H1 (cell line): Measurements from ENCODE around the gene EXOC2. TPM values are rescaled to one million over a fixed set of nuclear protein-coding genes. Genes with fewer than 3 reads are reported as not detected.

Experiments used
- CTCF ChIA-PET: fragments of 300-600 bp; sonication (Branson Sonifier 250); formaldehyde crosslinking; loops from one replicate; lab custom pipeline; 2021; ENCODE audit not compliant: partially characterized antibody; lab: Charles Lee
- POLR2A ChIA-PET: fragments of 300-600 bp; sonication (Branson Sonifier 250); formaldehyde crosslinking; loops from one replicate; lab custom pipeline; 2021; ENCODE audit warnings: inconsistent platforms; ENCODE audit not compliant: partially characterized antibody; lab: Charles Lee
- DNase-seq, 2 experiments: peaks; one replicate each; pipeline versions ENCODE4 v3.0.0 to v3.0.0-alpha.2; 2010 to 2022; ENCODE audit warnings: low spot score in 2 of 2, low read depth in 1 of 2, mixed read lengths in 1 of 2
- FAIRE-seq: peaks from 2 replicates; lab custom pipeline; 2011; peaks lifted over from hg19 to GRCh38; lab: Jason Lieb, UNC
- H2AFZ ChIP-seq: 2 replicates; pipeline ENCODE4 v1.8.1; 2012; ENCODE audit warnings: low read length, inconsistent platforms
- H2AK5ac ChIP-seq: 2 replicates; pipeline ENCODE4 v1.6.1; 2013; ENCODE audit warnings: low read depth, low read length
- H2BK120ac ChIP-seq: replicated peaks from 2 replicates; pipeline ENCODE3; 2013; ENCODE audit warnings: low read depth, low read length, inconsistent platforms
- H2BK12ac ChIP-seq: 2 replicates; pipeline ENCODE4 v1.6.1; 2013; ENCODE audit warnings: low read depth, low read length
- H2BK15ac ChIP-seq: 2 replicates; pipeline ENCODE4 v1.6.1; 2013; ENCODE audit warnings: low read length
- H2BK20ac ChIP-seq: 2 replicates; pipeline ENCODE4 v1.6.1; 2013; ENCODE audit warnings: low read length
- H2BK5ac ChIP-seq: 2 replicates; pipeline ENCODE4 v1.6.1; 2013; ENCODE audit warnings: low read depth, low read length
- H3K14ac ChIP-seq: 2 replicates; pipeline ENCODE4 v1.6.1; 2013; ENCODE audit warnings: inconsistent platforms; ENCODE audit not compliant: insufficient read length
- H3K18ac ChIP-seq: 2 replicates; pipeline ENCODE4 v1.6.1; 2013; ENCODE audit warnings: low read length; ENCODE audit errors: extremely low read depth
- H3K23ac ChIP-seq: 2 replicates; pipeline ENCODE4 v1.6.1; 2013; ENCODE audit warnings: inconsistent platforms; ENCODE audit not compliant: insufficient read length
- H3K23me2 ChIP-seq: 2 replicates; pipeline ENCODE4 v1.6.1; 2013; ENCODE audit warnings: low read depth, low read length
- H3K27ac ChIP-seq: 2 replicates; pipeline ENCODE4 v1.6.1; 2011; ENCODE audit warnings: low read depth, low read length, inconsistent platforms
- H3K27me3 ChIP-seq, 4 experiments: replicated peaks in 1 of 4; 1 replicate in 1 of 4; 2 replicates in 3 of 4; pipeline versions ENCODE4 v1.6.1 to v1.8.1; 2011 to 2013; ENCODE audit warnings: low read length in 3 of 4, mild to moderate bottlenecking in 3 of 4, inconsistent platforms in 2 of 4, mixed read lengths in 2 of 4, moderate library complexity in 1 of 4; ENCODE audit not compliant: control insufficient read depth in 3 of 4, insufficient read depth in 3 of 4; ENCODE audit errors: extremely low read depth in 1 of 4
- H3K36me3 ChIP-seq, 4 experiments: 2 replicates each; pipeline versions ENCODE4 v1.6.1 to v1.8.1; 2011 to 2013; ENCODE audit warnings: mild to moderate bottlenecking in 4 of 4, low read length in 3 of 4, moderate library complexity in 2 of 4, control low read depth in 1 of 4, inconsistent platforms in 1 of 4; ENCODE audit not compliant: insufficient read depth in 4 of 4, control insufficient read depth in 2 of 4
- H3K4ac ChIP-seq: replicated peaks from 2 replicates; pipeline ENCODE3; 2013; ENCODE audit warnings: low read length, low read depth, mixed read lengths, inconsistent platforms; ENCODE audit not compliant: insufficient read length
- H3K4me1 ChIP-seq, 4 experiments: replicated peaks in 1 of 4; 1 replicate in 1 of 4; 2 replicates in 3 of 4; pipeline versions ENCODE4 v1.6.1 to v1.8.1; 2011 to 2013; ENCODE audit warnings: low read length in 3 of 4, inconsistent platforms in 2 of 4, mixed read lengths in 1 of 4; ENCODE audit not compliant: insufficient read depth in 4 of 4, control insufficient read depth in 3 of 4
- H3K4me2 ChIP-seq, 2 experiments: 2 replicates each; pipeline versions ENCODE4 v1.6.1 to v1.8.1; 2011 to 2013; ENCODE audit warnings: low read depth in 2 of 2, low read length in 2 of 2, control low read depth in 1 of 2, inconsistent platforms in 1 of 2, mild to moderate bottlenecking in 1 of 2; ENCODE audit not compliant: insufficient read depth in 1 of 2
- H3K4me3 ChIP-seq, 4 experiments: fragments of 200-600, 300-600 bp in 1 of 4; sonication (generic), shearing (Covaris generic), sonication (Bioruptor Twin) in 1 of 4; 2 replicates each; pipeline versions ENCODE4 v1.5.1 to v1.8.1; 2011 to 2016; ENCODE audit warnings: low read length in 4 of 4, low read depth in 3 of 4, control low read depth in 2 of 4, inconsistent platforms in 2 of 4, mild to moderate bottlenecking in 2 of 4, mixed read lengths in 1 of 4, moderate library complexity in 1 of 4; ENCODE audit not compliant: insufficient read depth in 2 of 4; ENCODE audit errors: extremely low read depth in 1 of 4
- H3K56ac ChIP-seq: replicated peaks from 2 replicates; pipeline ENCODE3; 2013; ENCODE audit warnings: low read depth, mild to moderate bottlenecking, mixed read lengths, low read length, inconsistent platforms; ENCODE audit not compliant: insufficient read length
- H3K79me1 ChIP-seq: 2 replicates; pipeline ENCODE4 v1.6.1; 2013; ENCODE audit warnings: low read depth, low read length, control low read depth
- H3K79me2 ChIP-seq, 2 experiments: 2 replicates each; pipeline versions ENCODE4 v1.6.1 to v1.8.1; 2012 to 2013; ENCODE audit warnings: low read length in 2 of 2, mild to moderate bottlenecking in 2 of 2, inconsistent platforms in 1 of 2; ENCODE audit not compliant: insufficient read depth in 2 of 2, control insufficient read depth in 1 of 2
- H3K9ac ChIP-seq, 4 experiments: replicated peaks in 1 of 4; 1 replicate in 1 of 4; 2 replicates in 3 of 4; pipeline versions ENCODE4 v1.6.1 to v1.8.1; 2011 to 2013; ENCODE audit warnings: low read depth in 3 of 4, low read length in 3 of 4, control low read depth in 2 of 4, mild to moderate bottlenecking in 2 of 4, moderate library complexity in 2 of 4, inconsistent platforms in 1 of 4; ENCODE audit errors: extremely low read depth in 1 of 4
- H3K9me3 ChIP-seq, 2 experiments: 2 replicates each; pipeline versions ENCODE4 v1.6.1 to v1.8.1; 2012 to 2013; ENCODE audit warnings: mild to moderate bottlenecking in 2 of 2, moderate library complexity in 2 of 2, control low read depth in 1 of 2, inconsistent platforms in 1 of 2, low read depth in 1 of 2, low read length in 1 of 2, mixed read lengths in 1 of 2; ENCODE audit not compliant: insufficient read depth in 2 of 2
- H4K20me1 ChIP-seq, 2 experiments: replicated peaks in 1 of 2; 2 replicates each; pipeline versions ENCODE3 to v1.8.1; 2011 to 2013; ENCODE audit warnings: inconsistent platforms in 2 of 2, low read length in 2 of 2, mild to moderate bottlenecking in 1 of 2; ENCODE audit not compliant: insufficient read depth in 2 of 2, control insufficient read depth in 1 of 2
- H4K5ac ChIP-seq: 2 replicates; pipeline ENCODE4 v1.6.1; 2013; ENCODE audit warnings: low read length, low read depth, mixed read lengths, inconsistent platforms; ENCODE audit not compliant: insufficient read length
- H4K8ac ChIP-seq: 2 replicates; pipeline ENCODE4 v1.8.0; 2013; ENCODE audit warnings: mild to moderate bottlenecking, moderate library complexity, low read length, inconsistent platforms; ENCODE audit not compliant: insufficient read depth; ENCODE audit errors: extremely low read depth
- H4K91ac ChIP-seq: replicated peaks from 2 replicates; pipeline ENCODE3; 2013; ENCODE audit warnings: low read length, mixed read lengths, inconsistent platforms; ENCODE audit not compliant: insufficient read length
- BACH1 ChIP-seq: IDR thresholded peaks from 2 replicates; pipeline ENCODE4 v1.6.1; 2012; ENCODE audit warnings: low read length, improper control_type of control experiment
- CHD2 ChIP-seq: IDR thresholded peaks from 2 replicates; pipeline ENCODE4 v1.6.1; 2012; ENCODE audit warnings: low read length, improper control_type of control experiment
- KDM4A ChIP-seq: IDR thresholded peaks from one replicate; pipeline ENCODE4 v1.7.1; 2012; ENCODE audit warnings: low read depth, mild to moderate bottlenecking, moderate library complexity, low read length, inconsistent platforms; ENCODE audit not compliant: severe bottlenecking
- MAX ChIP-seq: IDR thresholded peaks from 2 replicates; pipeline ENCODE4 v1.6.1; 2012; ENCODE audit warnings: inconsistent platforms
- POLR2AphosphoS5 ChIP-seq: IDR thresholded peaks from 2 replicates; pipeline ENCODE4 v1.6.1; 2011; ENCODE audit warnings: low read depth, low read length
- POU5F1 ChIP-seq: IDR thresholded peaks from 2 replicates; pipeline ENCODE4 v1.6.1; 2011; ENCODE audit warnings: low read depth, mild to moderate bottlenecking, low read length, moderate library complexity
- RFX5 ChIP-seq: IDR thresholded peaks from 2 replicates; pipeline ENCODE4 v1.6.1; 2011; ENCODE audit warnings: low read depth, low read length, improper control_type of control experiment, borderline replicate concordance
- SIX5 ChIP-seq: IDR thresholded peaks from 2 replicates; pipeline ENCODE4 v1.6.1; 2011; ENCODE audit warnings: mild to moderate bottlenecking, low read depth, low read length
- SP1 ChIP-seq: IDR thresholded peaks from 2 replicates; pipeline ENCODE4 v1.6.1; 2011; ENCODE audit warnings: low read depth, low read length
- SP2 ChIP-seq: IDR thresholded peaks from 2 replicates; pipeline ENCODE4 v1.6.1; 2012; ENCODE audit warnings: mild to moderate bottlenecking, low read length, inconsistent platforms
- SP4 ChIP-seq: IDR thresholded peaks from 2 replicates; pipeline ENCODE4 v1.6.1; 2012; ENCODE audit warnings: low read length, inconsistent platforms
- SRF ChIP-seq: IDR thresholded peaks from 2 replicates; pipeline ENCODE4 v1.6.1; 2011; ENCODE audit warnings: mild to moderate bottlenecking, low read depth, low read length, moderate library complexity
- TBP ChIP-seq: IDR thresholded peaks from 2 replicates; pipeline ENCODE4 v1.6.1; 2011; ENCODE audit warnings: low read depth, low read length, improper control_type of control experiment
- TCF12 ChIP-seq: IDR thresholded peaks from 2 replicates; pipeline ENCODE4 v1.6.1; 2011; ENCODE audit warnings: low read depth, mild to moderate bottlenecking, low read length
- YY1 ChIP-seq: IDR thresholded peaks from 2 replicates; pipeline ENCODE4 v1.6.1; 2011; ENCODE audit warnings: low read depth, mild to moderate bottlenecking, low read length
- WGBS, 2 experiments: shearing (Covaris generic) in 1 of 2; methylation state at CpG; one replicate each; pipeline versions ENCODE4 v1.1.6 to v1.1.7; 2013 to 2015; ENCODE audit warnings: low lambda C conversion rate in 2 of 2, mixed read lengths in 2 of 2, inconsistent platforms in 1 of 2, low coverage in 1 of 2, missing lambda C conversion rate in 1 of 2; ENCODE audit not compliant: insufficient replicate concordance in 2 of 2, insufficient coverage in 1 of 2, insufficient read length in 1 of 2; ENCODE audit errors: extremely low coverage in 1 of 2, missing lambda C conversion rate in 1 of 2; 5-methylcytosine and 5-hydroxymethylcytosine counted together
- polyA plus RNA-seq, 7 experiments: library from polyadenylated mRNA; depleted of rRNA in 3 of 7; stranded (reverse) in 5 of 7; unstranded in 2 of 7; fragments of >200 nt in 5 of 7; fragments of 200-250 nt in 2 of 7; gene quantifications; 1 replicate in 5 of 7; 2 replicates in 1 of 7; 4 replicates in 1 of 7; pipeline versions ENCODE4 v1.2.1 to v1.2.3, GENCODE V29; 2011 to 2013; ENCODE audit warnings: missing spikeins in 2 of 7, mixed read lengths in 2 of 7
- total RNA-seq: library from RNA; stranded (reverse); fragmentation: NEBNext Ultra II Directional; extraction: Animal tissue kit (Norgen Biotek cat#: 25700); gene quantifications from 2 replicates; pipeline ENCODE4 v1.2.1, GENCODE V29; 2021

EXOC2 gene
- total and polyA plus RNA-seq, 2 of the 8 experiments (the other 6 are each of a cell fraction or from before 2014, with no cell fraction given): 25.5 to 44.4 TPM

GRCh38 chr6:465531-466348 is 227.2 kb downstream of the EXOC2 start:
- ChIA-PET POLR2A (interaction anchor here (1.3 kb wide), 1 partner anchor 9 kb away, joined by 3 read pairs; no protein-coding TSS in a partner anchor), CTCF (interaction anchor here (1.6 kb wide), 2 partner anchors 15 to 19 kb away, joined by 4 to 5 read pairs; no protein-coding TSS in a partner anchor)
- H3K18ac ChIP-seq: no peak overlapping the region
- no peak overlapping the region for H3K56ac ChIP-seq
- no peak overlapping the region for H2AFZ ChIP-seq
- H2BK15ac ChIP-seq: no peak overlapping the region
- no peak overlapping the region for H3K14ac ChIP-seq
- no peaks in the 10 kb centered on the region for H4K20me1 ChIP-seq
- H3K27ac ChIP-seq: no peak overlapping the region
- no peak overlapping the region for H3K23ac ChIP-seq
- no peak overlapping the region for H3K4me3 ChIP-seq
- H4K5ac ChIP-seq: no peak overlapping the region
- H4K8ac ChIP-seq: no peak overlapping the region
- H2BK120ac ChIP-seq: no peak overlapping the region
- 0 out of 7 replicates have a peak, but pooled peaks cover 0 to 2% (median 0%) of the 10 kb centered on the region in 4 experiments for H3K27me3 ChIP-seq
- H3K36me3 ChIP-seq: no peaks in the 10 kb centered on the region
- H2BK20ac ChIP-seq: no peak overlapping the region
- no peaks in the 10 kb centered on the region for H3K9me3 ChIP-seq
- 82% methylated on average over 19 of the region's 20 CpGs; no CpG with 5 or more reads in 1 of the 2 experiments for WGBS, 2 experiments
- DNase-seq (no peak), FAIRE-seq (no peak)
- H3K9ac ChIP-seq: no peak overlapping the region
- no peaks in the 10 kb centered on the region for H3K4me1 ChIP-seq
- H3K4me2 ChIP-seq: no peak overlapping the region
- no peak overlapping the region for H2BK12ac ChIP-seq
- no peaks in the 10 kb centered on the region for H3K23me2 ChIP-seq
- no peaks in the 10 kb centered on the region for H3K79me2 ChIP-seq
- H3K4ac ChIP-seq: no peak overlapping the region
- no peaks in the 10 kb centered on the region for H3K79me1 ChIP-seq
- H4K91ac ChIP-seq: no peak overlapping the region
- no peak overlapping the region for H2BK5ac ChIP-seq
- no peak overlapping the region for H2AK5ac ChIP-seq
- TF ChIP-seq YY1 (no peak), MAX (no peak), SIX5 (no peak), KDM4A (no peak), CHD2 (no peak), TBP (no peak), SP1 (no peak), SRF (no peak), POU5F1 (no peak), BACH1 (no peak), RFX5 (no peak), POLR2AphosphoS5 (no peak), SP2 (no peak), SP4 (no peak), TCF12 (no peak)
